HepG2 (cell line): ENCODE measurements around the gene DOHH. TPM values are rescaled to one million over a fixed set of nuclear protein-coding genes. Genes with fewer than 3 reads are reported as not detected.

Experiments
- ARID4A ChIP-seq: sonication (generic); formaldehyde crosslinking; IDR thresholded peaks from 2 replicates; pipeline ENCODE4 v1.5.0; 2020; ENCODE audit warnings: mild to moderate bottlenecking, missing genetic modification reagents, borderline replicate concordance
- BRD4 ChIP-seq: sonication (generic); formaldehyde crosslinking; IDR thresholded peaks from 2 replicates; pipeline ENCODE4 v1.4.0; 2020; ENCODE audit warnings: missing genetic modification reagents
- CENPT ChIP-seq: sonication (generic); formaldehyde crosslinking; IDR thresholded peaks from 2 replicates; pipeline ENCODE4 v1.8.0; 2022; ENCODE audit warnings: low read depth, mild to moderate bottlenecking, moderate library complexity, missing genetic modification reagents
- HNF4A ChIP-seq: sonication (generic); formaldehyde crosslinking; IDR thresholded peaks from 2 replicates; pipeline ENCODE4 v1.4.0; 2020; ENCODE audit warnings: missing genetic modification reagents
- MAFK ChIP-seq, 2 experiments: IDR thresholded peaks in 1 of 2; conservative IDR thresholded peaks in 1 of 2; 2 replicates each; pipeline ENCODE4 v1.6.1; 2011; ENCODE audit warnings: improper control_type of control experiment in 2 of 2, low read length in 2 of 2
- MTF2 ChIP-seq: sonication (generic); formaldehyde crosslinking; IDR thresholded peaks from 2 replicates; pipeline ENCODE4 v1.5.0; 2020; ENCODE audit warnings: missing genetic modification reagents, borderline replicate concordance
- SOX5 ChIP-seq: IDR thresholded peaks from 2 replicates; pipeline ENCODE4 v1.6.1; 2016; ENCODE audit warnings: borderline replicate concordance
- SP140L ChIP-seq: sonication (generic); formaldehyde crosslinking; IDR thresholded peaks from 2 replicates; pipeline ENCODE4 v1.4.0; 2020; ENCODE audit warnings: missing genetic modification reagents, borderline replicate concordance
- ZBTB20 ChIP-seq: sonication (generic); formaldehyde crosslinking; IDR thresholded peaks from 2 replicates; pipeline ENCODE4 v1.8.1; 2023; ENCODE audit warnings: missing genetic modification reagents, low read depth, mild to moderate bottlenecking, borderline replicate concordance
- ZFX ChIP-seq: sonication (generic); formaldehyde crosslinking; IDR thresholded peaks from 2 replicates; pipeline ENCODE4 v1.4.0; 2020; ENCODE audit warnings: mild to moderate bottlenecking, low read depth, missing genetic modification reagents, moderate library complexity
- ZNF563 ChIP-seq: sonication (generic); formaldehyde crosslinking; IDR thresholded peaks from 2 replicates; pipeline ENCODE4 v1.8.0; 2022; ENCODE audit warnings: mild to moderate bottlenecking, moderate library complexity, missing genetic modification reagents
- ZNF7 ChIP-seq: IDR thresholded peaks from 2 replicates; pipeline ENCODE4 v1.6.1; 2016; ENCODE audit warnings: missing biosample characterization, missing genetic modification reagents
- polyA plus RNA-seq, 8 experiments: library from polyadenylated mRNA; depleted of rRNA in 3 of 8; stranded (reverse) in 7 of 8; unstranded in 1 of 8; fragments of >200 nt; fragmentation: Illumina TruSeq in 4 of 8; extraction: Trizol in 4 of 8; gene quantifications; 2 replicates each; pipeline versions ENCODE4 v1.2.1 to v1.2.3, GENCODE V29; 2011 to 2016; ENCODE audit warnings: low read depth in 4 of 8, missing spikeins in 1 of 8, mixed read lengths in 1 of 8; ENCODE audit not compliant: insufficient read depth in 1 of 8
- total RNA-seq, 5 experiments: library from RNA; depleted of rRNA; stranded (reverse); fragments of >200 nt; fragmentation: Illumina TruSeq; extraction: Trizol; gene quantifications; 2 replicates each; pipeline ENCODE4 v1.2.3, GENCODE V29; 2016; ENCODE audit warnings: low read depth in 1 of 5
- TF ChIP-seq, protein P1 (sequence below): sonication (generic); formaldehyde crosslinking; IDR thresholded peaks from 2 replicates; pipeline ENCODE4 v1.8.1; 2023; ENCODE audit warnings: missing genetic modification reagents, mild to moderate bottlenecking, borderline replicate concordance
- TF ChIP-seq, protein P2 (sequence below): sonication (generic); formaldehyde crosslinking; IDR thresholded peaks from 2 replicates; pipeline ENCODE4 v1.4.0; 2020; ENCODE audit warnings: missing genetic modification reagents
- TF ChIP-seq, protein P3 (sequence below): sonication (generic); formaldehyde crosslinking; IDR thresholded peaks from 2 replicates; pipeline ENCODE4 v1.8.1; 2023; ENCODE audit warnings: mild to moderate bottlenecking, inconsistent platforms, moderate library complexity, missing genetic modification reagents, borderline replicate concordance

DOHH gene
- total and polyA plus RNA-seq, 2 of the 13 experiments (the other 11 are each of a cell fraction or from before 2014, with no cell fraction given), result 3.5 to 13.7 TPM

DNA sequence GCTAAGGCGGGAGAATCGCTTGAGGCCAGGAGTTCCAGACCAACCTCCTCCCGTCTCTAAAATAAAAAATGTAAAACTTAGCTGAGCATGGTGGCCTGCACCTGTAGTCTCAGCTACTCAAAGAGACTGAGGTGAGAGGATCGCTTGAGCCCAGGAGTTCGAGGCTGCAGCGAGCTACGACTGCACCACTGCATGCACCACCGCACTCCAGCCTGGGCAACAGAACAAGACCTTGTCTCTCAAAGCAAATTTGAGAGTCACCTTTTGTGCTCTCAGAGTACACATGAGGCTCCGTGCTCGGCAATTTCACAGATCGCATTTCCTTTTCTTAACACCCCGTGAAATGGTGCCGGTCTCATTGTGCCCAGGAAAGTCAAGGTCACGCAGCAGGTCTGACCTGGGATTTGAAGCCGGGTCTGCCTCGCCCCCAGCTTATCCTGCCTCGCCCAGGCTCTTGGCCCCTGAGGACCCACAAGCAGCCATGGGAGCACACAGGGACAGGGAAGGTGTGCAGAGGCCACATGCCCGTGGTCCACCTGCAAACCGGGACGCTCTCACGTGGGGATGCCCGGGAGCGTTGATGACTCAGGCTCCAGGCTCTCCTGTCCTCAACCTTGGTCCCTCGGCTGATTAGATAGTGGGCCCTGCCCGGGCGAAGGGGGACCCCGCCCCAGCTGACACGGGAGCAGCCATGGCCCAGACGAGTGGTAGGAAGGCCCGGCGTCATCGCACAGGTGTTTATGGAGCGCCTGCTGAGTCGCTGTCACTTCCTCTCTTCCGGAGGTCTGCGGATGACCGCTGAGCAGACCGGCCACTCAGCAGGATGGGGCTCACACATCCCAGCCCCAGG, 19.0 kb downstream of the DOHH start (continued):
- peak; percentile 61; the same call in 1 of the 2 replicates for TF ChIP-seq MTF2 (CRISPR knock-in tag)
- TF ChIP-seq CENPT (CRISPR knock-in tag), result 0 out of 2 replicates have a peak, but pooled peaks have one; percentile 82
- peak; percentile 85; the same call in 1 of the 2 replicates for TF ChIP-seq ZBTB20 (CRISPR knock-in tag)
- TF ChIP-seq, protein P1, sequence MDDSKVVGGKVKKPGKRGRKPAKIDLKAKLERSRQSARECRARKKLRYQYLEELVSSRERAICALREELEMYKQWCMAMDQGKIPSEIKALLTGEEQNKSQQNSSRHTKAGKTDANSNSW (CRISPR knock-in tag), result 0 out of 2 replicates have a peak, but pooled peaks have one; percentile 67
- peak; percentile 80 for TF ChIP-seq ZFX
- no peak for TF ChIP-seq BRD4 (CRISPR knock-in tag)
- TF ChIP-seq, protein P2, sequence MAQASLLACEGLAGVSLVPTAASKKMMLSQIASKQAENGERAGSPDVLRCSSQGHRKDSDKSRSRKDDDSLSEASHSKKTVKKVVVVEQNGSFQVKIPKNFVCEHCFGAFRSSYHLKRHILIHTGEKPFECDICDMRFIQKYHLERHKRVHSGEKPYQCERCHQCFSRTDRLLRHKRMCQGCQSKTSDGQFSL (CRISPR knock-in tag), result no peak
- TF ChIP-seq, protein P3, sequence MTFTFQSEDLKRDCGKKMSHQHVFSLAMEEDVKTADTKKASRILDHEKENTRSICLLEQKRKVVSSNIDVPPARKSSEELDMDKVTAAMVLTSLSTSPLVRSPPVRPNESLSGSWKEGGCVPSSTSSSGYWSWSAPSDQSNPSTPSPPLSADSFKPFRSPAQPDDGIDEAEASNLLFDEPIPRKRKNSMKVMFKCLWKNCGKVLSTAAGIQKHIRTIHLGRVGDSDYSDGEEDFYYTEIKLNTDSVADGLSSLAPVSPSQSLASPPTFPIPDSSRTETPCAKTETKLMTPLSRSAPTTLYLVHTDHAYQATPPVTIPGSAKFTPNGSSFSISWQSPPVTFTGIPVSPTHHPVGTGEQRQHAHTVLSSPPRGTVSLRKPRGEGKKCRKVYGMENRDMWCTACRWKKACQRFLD, result peak; percentile 82; the same call in 1 of the 2 replicates
- TF ChIP-seq SOX5 (CRISPR knock-in tag), result peak; percentile 26; the same call in 1 of the 2 replicates
- TF ChIP-seq ZNF563 (CRISPR knock-in tag), result peak; percentile 98
- no peak for TF ChIP-seq MAFK (conservative IDR thresholded peaks at IDR 0.05 in 1 of 2, IDR thresholded peaks at IDR 0.05 in 1 of 2; ENCODE audit: low read length in 2 of 2)
- TF ChIP-seq ARID4A, result no peak; the same call in none of the 2 replicates
- TF ChIP-seq HNF4A (CRISPR knock-in tag), result 0 out of 2 replicates have a peak, but pooled peaks have one; percentile 11
- TF ChIP-seq ZNF7 (CRISPR knock-in tag), result no peak
- no peak for TF ChIP-seq SP140L
